Measurements from ENCODE around the gene KRTAP12-3.
"Not testable (repeated sequence)": the region's sequence is repeated elsewhere in the genome, so short reads cannot be mapped to it uniquely, and the experiment has no call there.

KRTAP12-3 gene, protein sequence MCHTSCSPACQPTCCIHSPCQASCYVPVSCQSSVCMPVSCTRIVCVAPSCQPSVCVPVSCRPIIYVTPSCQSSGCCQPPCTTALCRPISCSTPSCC

GRCh38 chr21:44657635-44658540 lies at the start of gene KRTAP12-3:
TSS of gene KRTAP12-3 (plus strand) at chr21:44657932. CDS start at chr21:44657980, 48 bp downstream.
- DNase-seq: peak; percentile 60

- DNase-seq: no peak
These were observed 48.5 kb upstream of the KRTAP12-3 start for GRCh38 chr21:44609193-44609592.

DNA sequence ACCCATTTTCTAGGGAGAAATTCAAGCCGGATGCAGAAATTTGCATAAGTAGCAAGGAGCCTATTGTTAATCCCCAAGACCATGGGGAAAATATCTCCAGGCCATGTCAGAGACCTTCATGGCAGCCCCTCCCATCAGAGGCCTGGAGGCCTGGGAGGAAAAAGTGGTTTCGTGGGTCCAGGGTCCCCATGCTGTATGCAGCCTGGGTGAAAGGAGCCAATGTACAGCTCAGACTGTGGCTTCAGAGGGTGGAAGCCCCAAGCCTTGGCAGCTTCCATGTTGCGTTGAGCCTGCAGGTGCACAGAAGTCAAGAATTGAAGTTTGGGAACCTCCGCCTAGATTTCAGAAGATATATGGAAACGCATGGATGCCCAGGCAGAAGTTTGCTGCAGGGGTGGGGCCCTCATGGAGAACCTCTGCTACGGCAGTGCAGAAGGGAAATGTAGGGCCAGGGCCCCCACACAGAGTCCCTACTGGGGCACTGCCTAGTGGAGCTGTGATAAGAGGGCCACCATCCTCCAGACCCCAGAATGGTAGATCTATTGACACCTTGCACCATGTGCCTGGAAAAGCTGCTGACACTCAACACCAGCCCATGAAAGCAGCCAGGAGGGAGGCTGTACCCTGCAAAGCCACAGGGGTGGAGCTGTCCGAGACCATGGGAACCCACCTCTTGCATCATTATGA lies 47.4 kb upstream of the KRTAP12-3 start:
- DNase-seq: not testable (repeated sequence)

DNA sequence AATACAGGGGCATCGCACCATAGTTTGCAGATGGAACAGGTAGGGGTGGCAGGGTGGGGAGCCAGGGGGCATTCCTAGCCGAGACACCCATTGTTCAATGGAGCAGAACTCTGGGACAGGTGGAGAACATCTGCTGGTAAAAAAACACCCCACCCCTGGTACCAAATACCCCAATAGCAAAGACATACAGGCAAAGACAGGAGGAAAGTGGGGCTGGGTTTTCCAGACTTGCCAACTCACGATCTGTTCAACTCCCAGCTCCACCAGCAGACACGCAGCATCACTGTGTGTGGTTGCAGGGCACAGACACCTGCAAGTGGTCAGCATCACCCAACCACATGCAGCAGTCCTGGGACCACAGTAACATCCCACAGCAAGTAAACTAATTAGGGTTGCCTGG lies 46.2 kb upstream of the KRTAP12-3 start:
- DNase-seq: peak; percentile 54

DNA sequence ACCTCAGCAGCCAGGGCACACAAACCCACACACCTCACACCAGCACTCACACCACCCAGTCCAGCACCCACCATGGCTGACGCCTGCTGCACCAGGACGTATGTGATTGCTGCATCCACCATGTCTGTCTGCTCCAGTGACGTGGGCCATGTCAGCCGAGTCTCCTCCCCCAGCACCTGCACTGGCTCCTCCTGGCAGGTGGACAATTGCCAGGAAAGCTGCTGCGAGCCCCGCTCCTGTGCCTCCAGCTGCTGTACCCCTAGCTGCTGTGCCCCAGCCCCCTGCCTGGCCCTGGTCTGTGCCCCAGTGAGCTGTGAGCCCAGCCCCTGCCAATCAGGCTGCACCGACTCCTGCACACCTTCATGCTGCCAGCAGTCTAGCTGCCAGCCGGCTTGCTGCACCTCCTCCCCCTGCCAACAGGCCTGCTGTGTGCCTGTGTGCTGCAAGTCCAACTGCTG lies 45.7 kb upstream of the KRTAP12-3 start, which contains the start of gene KRTAP10-8:
TSS of gene KRTAP10-8 (plus strand) at position 51 of the 458 bp plus-strand sequence. CDS start at position 73, 22 bp downstream.
- peak; percentile 93 for DNase-seq

GRCh38 chr21:44612669-44613229 lies 45.0 kb upstream of the KRTAP12-3 start:
- no peak for DNase-seq

GRCh38 chr21:44613386-44614155 lies 44.2 kb upstream of the KRTAP12-3 start:
- DNase-seq: no peak

DNA sequence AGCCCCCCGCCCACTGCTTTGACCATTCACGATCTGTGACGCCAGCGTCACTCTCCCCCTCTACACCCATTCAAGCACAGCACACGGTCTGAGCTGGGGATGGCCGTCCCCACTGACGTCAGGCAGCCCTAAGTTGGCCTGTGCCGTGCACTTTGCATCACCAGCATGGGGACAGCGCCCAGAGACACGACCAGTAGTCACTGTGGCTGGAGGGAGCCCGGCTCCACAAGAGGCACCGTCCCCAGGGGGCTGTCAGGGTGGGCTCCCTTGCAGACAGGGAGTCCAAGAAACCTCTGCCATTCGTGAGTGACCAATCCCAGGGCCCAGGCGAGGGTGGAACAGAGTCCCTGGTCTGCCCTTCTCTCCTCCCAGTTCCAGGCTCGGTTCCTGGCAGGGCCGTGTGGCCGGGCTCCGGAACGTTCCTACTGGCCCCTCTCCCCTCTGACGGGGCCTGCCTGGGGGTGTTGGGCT lies 43.5 kb upstream of the KRTAP12-3 start:
- no peak for DNase-seq

DNA sequence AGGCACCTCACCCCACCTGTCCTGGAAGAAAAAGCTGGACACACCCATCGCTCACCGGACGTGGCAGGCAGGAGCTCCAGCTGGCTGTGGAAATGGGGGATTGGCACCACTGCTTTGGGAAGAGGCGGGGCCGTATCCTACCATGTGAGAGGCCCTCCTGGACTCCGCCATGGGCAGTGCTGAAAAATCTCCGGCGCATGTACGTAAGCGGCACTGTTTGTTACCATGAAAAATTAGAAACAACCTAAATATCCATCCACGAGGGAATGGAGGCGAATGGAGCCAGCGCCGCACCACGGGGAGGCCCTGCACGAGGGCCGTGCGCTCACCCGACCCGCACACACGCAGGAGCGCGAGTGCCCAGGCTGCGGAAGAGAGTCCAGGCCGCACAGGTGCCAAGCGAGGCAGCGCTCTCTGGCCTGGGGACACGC lies 42.8 kb upstream of the KRTAP12-3 start:
- no peak for DNase-seq

DNA sequence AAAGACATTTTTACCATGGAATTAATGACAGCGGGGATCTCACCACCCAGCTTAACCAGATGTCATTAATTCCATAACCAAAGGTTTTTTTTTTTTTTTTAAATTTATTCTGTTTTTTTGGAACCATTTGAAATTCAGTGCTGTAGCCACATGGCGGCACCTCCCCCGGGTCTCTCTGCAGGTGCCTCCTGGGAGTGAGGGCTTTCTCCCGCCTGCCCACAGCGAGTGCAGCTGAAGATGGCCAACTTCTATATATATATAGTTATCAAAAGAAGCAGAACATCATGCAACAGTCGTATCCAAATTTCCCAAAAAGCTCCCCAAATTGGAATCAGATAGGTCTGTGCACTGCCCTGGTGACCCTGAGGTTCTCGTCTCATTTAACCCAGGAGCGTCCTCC lies 42.3 kb upstream of the KRTAP12-3 start:
- peak; percentile 59 for DNase-seq

DNA sequence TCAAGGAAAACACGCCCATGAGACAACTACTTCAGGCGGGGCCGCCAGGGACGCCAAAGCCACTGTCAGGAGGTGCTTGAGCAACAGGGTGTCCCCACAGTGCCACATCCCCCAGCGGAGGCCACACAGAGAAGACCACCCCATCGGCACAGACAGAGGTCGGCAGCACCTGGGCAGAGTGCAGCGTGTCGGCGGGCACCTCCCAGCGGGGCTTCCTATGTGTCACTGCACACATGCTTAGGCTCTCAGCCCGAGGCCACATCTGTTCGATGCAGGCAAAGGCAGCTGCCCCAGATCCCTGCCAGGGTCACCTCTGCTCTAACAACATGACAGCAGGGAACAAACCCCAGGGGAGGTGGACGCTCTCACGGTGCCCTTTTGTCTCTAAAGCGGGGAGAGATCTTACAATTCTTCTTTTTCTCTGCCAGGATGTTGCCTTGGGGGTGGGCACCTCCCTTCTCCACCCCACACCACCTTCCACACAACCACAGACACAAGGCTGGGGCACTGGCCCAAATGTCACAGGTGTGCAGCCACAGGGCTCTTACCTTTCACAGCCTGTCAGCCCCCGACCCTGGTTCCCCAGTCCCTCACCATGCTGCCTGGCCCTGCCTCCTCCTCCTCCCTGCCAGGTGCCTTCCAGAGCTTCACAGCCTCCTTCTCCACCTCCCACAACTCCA lies 41.7 kb upstream of the KRTAP12-3 start:
- DNase-seq: peak; percentile 75

DNA sequence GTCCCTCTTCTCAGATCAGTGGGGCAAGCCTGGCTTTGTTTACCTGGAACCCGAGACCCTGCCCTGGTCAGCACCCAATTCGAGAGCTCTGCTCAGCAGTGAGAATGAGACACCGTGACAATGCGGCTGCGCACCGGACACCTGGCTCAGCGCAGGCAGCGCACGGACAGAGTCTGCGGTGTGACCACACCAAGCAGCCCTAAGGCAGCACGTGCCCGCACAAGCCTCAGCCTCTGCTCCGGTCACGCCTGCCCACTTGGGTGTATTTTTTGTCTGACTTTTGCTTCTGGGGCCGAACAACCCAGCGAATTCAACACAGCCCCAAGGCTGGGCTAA lies 41.2 kb upstream of the KRTAP12-3 start:
- DNase-seq: peak; percentile 80

GRCh38 chr21:44617071-44617501 lies 40.6 kb upstream of the KRTAP12-3 start:
- no peak for DNase-seq

DNA sequence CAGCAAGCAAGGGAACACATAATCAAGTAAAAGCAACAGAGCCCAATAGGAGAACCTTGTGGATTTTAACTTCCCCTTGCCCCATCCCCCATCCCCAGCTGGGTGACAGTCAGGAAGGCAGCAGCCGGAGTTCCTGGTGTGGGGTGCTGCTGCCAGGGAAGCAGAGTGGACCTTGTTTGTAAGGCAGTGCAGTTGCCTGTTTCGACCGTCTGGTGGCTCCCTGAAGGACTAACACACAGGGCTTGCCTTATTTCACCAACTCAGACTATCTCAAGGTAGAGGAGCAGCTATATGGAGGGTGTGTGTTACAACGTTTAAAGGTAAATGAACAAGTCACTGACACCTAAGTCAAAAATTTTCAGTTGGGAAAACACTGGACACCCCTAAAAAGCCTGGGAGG lies 39.2 kb upstream of the KRTAP12-3 start:
- peak; percentile 69 for DNase-seq

DNA sequence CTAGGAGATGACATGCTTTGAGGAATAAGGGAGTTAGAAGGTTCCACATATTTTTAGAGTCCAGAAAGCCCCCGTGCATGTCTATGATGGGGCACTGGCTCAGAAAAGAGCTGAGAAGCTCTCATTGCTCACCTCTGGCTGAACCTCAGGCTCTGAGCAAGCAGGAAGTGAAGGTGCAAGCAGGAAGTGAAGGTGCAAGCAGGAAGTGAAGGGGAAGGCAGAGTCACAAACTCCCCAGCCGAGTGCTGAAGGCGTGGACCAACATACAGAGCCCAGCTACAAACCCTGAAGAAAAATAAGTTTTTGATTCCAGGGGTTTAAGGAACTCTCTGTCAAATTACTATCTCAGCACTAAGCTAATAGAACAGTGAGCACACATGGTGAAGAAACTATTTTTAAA lies 38.8 kb upstream of the KRTAP12-3 start:
- DNase-seq: peak; percentile 67

DNA sequence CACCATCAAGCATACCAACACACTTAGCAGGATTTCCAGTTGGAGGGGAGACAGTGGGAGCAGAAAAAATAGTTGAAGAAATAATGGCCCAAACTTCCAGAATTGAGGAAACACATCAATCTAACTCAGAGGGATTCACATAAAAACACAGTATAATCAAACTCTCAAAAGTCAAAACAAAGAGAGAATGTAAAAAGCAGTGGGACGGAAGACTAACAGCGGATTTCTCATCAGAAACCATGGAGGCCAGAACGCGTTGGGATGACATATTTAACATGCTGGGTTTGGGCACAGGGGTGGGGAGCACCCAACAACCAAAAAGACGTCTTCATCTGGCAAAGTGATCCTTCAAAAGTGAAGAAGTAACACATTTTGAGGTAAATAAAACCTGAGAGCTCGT lies 37.8 kb upstream of the KRTAP12-3 start:
- no peak for DNase-seq

GRCh38 chr21:44623575-44623974 lies 34.2 kb upstream of the KRTAP12-3 start:
- no peak for DNase-seq

- DNase-seq: no peak
These were observed 32.0 kb upstream of the KRTAP12-3 start for GRCh38 chr21:44625756-44626155.

DNA sequence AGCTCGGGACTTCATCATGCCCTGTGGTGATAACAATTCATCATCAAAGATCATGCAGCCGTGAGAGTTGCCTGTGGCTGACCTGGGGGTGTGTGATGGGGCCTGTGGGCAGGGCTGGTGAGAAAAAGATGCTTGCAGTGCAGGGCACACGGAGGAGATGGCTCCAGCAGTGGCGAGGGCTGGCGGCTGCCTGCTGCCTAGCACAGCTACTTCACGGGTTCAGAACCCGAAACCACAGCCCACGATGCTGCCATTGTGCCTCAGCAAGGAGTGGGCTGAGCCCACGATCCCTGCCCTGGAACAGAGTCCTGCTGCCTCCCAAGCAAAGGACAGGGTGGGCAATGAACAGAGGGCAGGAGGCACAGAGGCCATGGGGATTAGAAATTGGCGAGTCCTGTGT lies 31.5 kb upstream of the KRTAP12-3 start:
- DNase-seq: no peak

GRCh38 chr21:44626673-44627143 lies 31.0 kb upstream of the KRTAP12-3 start, which contains the start of gene KRTAP10-9:
TSS of gene KRTAP10-9 (plus strand) at chr21:44627093. CDS start at chr21:44627172, 79 bp downstream.
- no peak for DNase-seq

GRCh38 chr21:44627181-44627822 lies 30.4 kb upstream of the KRTAP12-3 start:
- DNase-seq: not testable (repeated sequence)
